OCI-LY3 (cell line): Measurements from ENCODE around the gene TP53AIP1.

Experiments
- EZH2phosphoT487 ChIP-seq: fragments of 200-600 bp; shearing (Covaris generic); IDR thresholded peaks from 2 replicates; pipeline ENCODE4 v1.6.1; 2018; ENCODE audit warnings: antibody characterized with exemption, mixed run types, low read depth
- TF ChIP-seq, protein P1 (sequence below): fragments of 200-600, 300-600 bp; sonication (generic); IDR thresholded peaks from 2 replicates; pipeline ENCODE4 v1.5.1; 2014; ENCODE audit warnings: antibody characterized with exemption, low read length, low read depth

- TF ChIP-seq, protein P1, sequence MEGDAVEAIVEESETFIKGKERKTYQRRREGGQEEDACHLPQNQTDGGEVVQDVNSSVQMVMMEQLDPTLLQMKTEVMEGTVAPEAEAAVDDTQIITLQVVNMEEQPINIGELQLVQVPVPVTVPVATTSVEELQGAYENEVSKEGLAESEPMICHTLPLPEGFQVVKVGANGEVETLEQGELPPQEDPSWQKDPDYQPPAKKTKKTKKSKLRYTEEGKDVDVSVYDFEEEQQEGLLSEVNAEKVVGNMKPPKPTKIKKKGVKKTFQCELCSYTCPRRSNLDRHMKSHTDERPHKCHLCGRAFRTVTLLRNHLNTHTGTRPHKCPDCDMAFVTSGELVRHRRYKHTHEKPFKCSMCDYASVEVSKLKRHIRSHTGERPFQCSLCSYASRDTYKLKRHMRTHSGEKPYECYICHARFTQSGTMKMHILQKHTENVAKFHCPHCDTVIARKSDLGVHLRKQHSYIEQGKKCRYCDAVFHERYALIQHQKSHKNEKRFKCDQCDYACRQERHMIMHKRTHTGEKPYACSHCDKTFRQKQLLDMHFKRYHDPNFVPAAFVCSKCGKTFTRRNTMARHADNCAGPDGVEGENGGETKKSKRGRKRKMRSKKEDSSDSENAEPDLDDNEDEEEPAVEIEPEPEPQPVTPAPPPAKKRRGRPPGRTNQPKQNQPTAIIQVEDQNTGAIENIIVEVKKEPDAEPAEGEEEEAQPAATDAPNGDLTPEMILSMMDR, result no peak
- TF ChIP-seq EZH2phosphoT487, result no peak
Observed at GRCh38 chr11:128919216-128919615, 23.5 kb downstream of the TP53AIP1 start.
